Activated T-cell treated with anti-CD3 and anti-CD28 coated beads for 4 hours (primary cell): ENCODE data around the gene KDM2A.
"Not testable (repeated sequence)": the region's sequence is repeated elsewhere in the genome, so short reads cannot be mapped to it uniquely, and the experiment has no call there.

ENCODE experiments used
- DNase-seq: peaks from one replicate; pipeline ENCODE4 v3.0.0-alpha.2; 2020

KDM2A gene

GRCh38 chr11:67239783-67240575 lies 120.9 kb downstream of the KDM2A start:
- DNase-seq: peak; percentile 89

- peak; percentile 58 for DNase-seq
Observed at GRCh38 chr11:67240576-67241389, 121.7 kb downstream of the KDM2A start.

DNA sequence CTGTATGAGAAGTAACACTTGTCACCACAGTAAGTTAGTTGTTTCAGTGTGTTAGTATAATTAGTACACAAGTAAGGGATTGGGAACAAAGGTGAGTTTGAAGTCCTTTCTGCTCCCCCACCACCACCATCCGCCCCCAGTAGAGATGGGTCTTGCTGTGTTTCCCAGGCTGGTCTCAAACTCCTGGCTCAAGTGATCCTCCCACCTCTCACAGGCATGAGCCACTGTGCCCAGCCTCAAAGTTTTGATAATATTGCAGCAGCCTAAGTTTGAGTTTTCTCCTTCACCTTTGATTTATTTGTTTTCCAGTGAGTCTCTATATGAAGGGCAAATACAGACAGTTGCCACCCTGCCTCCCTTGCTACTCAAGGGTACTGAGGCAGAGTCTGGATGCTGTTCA lies 123.5 kb downstream of the KDM2A start:
- DNase-seq: no peak

DNA sequence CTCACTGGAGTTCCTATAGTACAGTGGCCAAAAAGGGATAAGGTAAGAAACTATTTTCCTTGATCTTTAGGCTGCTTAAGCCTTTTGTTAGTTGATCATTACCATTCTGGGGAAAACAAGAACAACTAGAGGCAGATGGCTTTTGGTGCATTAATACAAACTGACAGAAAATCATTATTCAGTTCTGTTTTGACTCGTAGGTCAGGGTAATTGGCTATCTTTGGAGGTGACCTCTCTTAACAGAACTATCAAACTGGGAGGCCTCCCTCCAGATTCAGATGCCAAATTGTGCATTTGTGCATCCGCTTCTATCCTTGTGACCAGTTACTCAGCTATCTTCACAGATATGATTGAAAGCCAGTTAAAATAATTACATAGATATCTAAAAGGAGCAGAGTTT lies 124.0 kb downstream of the KDM2A start:
- DNase-seq: no peak

DNA sequence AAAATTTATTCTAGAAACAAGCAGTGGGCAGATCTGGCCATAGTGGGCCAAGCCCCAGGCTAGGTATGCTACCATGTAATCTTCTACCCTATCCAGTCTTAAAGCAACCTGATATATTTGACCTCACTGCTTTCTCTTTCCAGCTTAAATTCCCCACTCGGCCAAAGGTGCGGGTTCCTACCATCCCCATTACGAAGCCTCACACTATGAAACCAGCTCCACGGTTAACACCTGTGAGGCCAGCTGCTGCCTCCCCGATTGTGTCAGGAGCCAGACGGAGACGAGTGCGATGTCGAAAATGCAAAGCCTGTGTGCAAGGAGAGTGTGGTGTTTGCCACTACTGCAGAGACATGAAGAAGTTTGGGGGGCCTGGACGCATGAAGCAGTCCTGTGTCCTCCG lies 126.0 kb downstream of the KDM2A start:
- no peak for DNase-seq

- DNase-seq: no peak
Observed at GRCh38 chr11:67247946-67248550, 129.0 kb downstream of the KDM2A start.

DNA sequence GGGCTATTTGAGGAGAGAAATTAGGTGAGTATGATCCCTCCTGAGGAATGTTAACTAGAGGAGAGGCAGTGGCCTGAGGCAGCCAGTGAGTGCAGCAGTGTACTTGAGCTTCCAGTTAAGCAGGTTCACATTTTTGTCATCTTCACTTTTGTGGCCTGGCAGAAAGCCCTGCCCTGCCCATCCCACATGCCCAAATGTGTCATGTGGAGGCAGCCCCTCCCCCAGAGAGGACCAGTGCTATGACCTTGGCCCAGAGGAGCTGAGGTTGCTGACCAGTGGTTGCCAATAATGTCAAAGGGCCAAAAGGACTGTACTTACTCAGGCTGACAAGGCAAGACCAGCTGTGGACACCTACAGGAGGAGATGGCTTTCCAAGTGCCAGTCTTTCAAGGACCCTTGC lies 129.6 kb downstream of the KDM2A start:
- no peak for DNase-seq

DNA sequence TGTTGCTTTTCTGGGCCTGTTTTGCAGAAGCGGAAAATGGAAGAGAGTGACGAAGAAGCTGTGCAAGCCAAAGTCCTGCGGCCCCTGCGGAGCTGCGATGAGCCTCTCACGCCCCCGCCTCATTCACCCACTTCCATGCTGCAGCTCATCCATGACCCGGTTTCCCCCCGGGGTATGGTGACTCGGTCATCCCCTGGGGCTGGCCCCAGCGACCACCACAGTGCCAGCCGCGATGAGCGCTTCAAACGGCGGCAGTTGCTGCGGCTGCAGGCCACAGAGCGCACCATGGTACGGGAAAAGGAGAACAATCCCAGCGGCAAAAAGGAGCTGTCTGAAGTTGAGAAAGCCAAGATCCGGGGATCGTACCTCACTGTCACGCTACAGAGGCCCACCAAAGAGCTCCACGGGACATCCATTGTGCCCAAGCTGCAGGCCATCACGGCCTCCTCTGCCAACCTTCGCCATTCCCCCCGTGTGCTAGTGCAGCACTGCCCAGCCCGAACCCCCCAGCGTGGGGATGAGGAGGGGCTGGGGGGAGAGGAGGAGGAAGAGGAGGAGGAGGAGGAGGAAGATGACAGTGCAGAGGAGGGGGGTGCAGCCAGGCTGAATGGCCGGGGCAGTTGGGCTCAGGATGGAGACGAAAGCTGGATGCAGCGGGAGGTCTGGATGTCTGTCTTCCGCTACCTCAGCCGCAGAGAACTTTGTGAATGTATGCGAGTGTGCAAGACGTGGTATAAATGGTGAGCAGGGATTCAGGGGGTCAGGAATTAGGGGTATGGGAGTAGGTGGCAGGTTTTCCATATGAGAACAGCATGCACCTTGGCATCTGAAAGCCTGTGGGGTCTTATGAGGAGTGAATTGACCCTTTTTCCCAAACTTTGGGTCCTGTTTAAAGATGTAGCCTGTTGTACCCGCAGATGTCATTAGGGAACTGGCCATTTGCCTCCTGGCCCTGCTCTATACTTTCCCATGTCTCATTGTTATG lies 131.3 kb downstream of the KDM2A start:
- DNase-seq: no peak

GRCh38 chr11:67251841-67252240 lies 132.8 kb downstream of the KDM2A start:
- DNase-seq: no peak

- DNase-seq: no peak
Observed at GRCh38 chr11:67252831-67253239, 133.8 kb downstream of the KDM2A start.

GRCh38 chr11:67253872-67254624 lies 135.0 kb downstream of the KDM2A start:
- DNase-seq: no peak

DNA sequence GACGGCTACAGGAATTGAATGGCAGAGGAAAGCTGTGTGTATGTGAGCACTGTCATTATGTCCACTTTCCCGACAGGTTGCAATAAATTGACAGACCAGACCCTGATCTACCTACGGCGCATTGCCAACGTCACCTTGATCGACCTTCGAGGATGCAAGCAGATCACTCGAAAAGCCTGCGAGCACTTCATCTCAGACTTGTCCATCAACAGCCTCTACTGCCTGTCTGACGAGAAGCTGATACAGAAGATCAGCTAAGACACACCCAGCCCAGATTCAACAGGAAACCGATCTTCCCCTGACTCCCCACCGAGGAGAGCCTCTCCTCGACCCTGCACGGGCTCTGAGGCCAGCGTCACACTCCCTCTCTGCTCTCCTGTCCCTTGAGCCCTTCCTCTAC lies 135.7 kb downstream of the KDM2A start:
- DNase-seq: no peak

DNA sequence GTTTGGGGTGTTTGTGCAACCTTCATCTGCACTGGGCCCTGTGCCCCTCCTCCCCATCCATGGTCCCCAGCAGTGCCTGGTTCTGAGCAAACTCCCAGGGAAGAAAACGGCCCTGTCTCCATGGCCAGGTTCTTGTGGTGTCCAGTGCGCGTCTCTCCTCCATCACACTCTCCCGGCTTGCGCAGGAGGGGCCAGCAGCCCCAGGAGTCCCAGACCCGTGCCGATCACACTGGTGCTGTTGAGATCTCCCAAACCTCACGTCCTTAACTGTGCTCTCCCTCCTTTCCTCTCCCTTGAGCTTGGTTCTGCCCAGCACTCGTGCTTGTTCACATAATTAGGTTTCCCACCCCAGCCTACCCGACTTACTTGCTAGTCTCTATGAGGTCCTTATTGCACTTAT lies 136.3 kb downstream of the KDM2A start:
- DNase-seq: no peak

- DNase-seq: no peak
Observed at GRCh38 chr11:67255864-67256263, 136.8 kb downstream of the KDM2A start.

DNA sequence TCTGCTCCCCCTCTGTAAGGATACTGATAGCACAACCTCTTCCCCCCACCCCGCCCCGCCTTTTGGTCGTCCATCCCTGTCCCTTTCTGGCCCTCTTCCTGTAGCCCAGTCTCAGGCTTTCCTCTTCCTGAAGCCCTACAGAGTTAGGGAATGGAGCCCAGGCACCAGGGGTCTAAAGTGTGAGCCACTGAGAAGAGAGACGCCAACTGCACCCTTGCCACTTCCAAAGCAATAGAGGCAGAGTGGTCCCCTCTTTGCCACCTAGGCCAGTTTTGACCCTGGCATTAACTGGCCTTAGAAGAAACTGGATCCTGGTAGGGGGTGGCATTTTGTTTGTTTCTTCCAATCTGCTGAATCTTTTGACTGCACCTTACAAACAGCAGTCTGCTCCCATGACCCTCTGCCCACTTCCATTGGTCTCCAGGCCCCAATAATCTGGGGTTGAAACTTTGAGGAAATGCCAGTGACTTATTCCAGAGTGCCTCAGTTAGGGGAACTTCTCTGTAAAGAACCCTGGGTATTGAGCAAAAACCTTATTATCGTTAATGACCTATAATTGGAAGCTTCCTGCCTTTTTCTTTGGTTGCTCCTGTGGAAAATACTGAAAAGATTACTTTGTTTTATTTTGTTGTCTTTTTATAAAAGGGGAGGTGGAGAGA lies 137.5 kb downstream of the KDM2A start:
- DNase-seq: no peak

DNA sequence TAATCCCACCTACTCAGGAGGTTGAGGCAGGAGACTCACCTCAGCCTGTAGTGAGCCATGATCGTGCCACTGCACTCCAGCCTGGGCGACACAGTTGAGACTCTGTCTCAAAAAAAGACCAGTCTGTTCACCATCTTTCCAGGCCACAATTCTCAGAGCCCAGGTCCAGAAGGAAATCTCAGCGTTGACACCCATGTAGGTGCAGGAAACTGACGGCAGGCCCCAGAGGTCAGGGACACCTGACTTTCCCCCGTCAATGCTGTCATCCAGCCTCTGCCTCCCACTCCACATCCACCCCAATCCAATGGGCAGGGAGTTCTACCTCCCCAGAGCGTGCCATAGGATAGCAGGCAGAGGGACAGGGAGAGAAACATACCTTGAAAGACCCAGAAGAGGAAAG lies 141.3 kb downstream of the KDM2A start:
- no peak for DNase-seq

DNA sequence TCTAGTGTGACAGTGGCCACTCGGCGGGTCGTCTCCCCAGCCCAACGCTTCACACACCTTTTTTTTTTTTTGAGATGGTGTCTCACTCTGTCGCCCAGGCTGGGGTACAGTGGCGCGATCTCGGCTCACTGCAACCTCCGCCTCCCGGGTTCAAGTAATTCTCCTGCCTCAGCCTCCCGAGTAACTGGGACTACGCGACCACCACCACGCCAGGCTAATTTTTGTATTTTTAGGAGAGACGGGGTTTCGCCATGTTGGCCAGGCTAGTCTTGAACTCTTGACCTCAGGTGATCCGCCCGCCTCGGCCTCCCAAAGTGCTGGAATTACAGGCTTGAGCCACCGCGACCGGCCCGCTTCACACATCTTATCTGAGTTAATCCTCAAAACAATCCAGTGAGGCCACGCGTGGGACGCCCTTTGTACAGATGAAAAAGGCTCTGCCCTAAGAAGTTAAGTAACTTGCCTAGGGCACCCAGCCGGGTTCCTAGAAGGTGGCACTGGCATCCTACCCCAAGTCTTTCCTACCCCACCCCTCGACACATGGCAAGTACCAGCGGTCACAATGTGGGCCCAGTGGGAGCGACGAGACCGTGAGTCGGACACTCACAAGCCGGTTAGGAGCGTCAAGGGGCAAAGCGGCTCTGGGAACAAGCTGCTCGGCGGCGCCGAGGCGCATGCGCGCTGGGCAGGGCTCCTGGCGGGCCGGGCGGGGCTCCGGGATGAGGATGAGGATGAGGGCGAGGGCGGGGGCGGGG lies 142.0 kb downstream of the KDM2A start:
- not testable (repeated sequence) for DNase-seq

- no peak for DNase-seq
Observed at GRCh38 chr11:67261640-67261945, 142.5 kb downstream of the KDM2A start.

DNA sequence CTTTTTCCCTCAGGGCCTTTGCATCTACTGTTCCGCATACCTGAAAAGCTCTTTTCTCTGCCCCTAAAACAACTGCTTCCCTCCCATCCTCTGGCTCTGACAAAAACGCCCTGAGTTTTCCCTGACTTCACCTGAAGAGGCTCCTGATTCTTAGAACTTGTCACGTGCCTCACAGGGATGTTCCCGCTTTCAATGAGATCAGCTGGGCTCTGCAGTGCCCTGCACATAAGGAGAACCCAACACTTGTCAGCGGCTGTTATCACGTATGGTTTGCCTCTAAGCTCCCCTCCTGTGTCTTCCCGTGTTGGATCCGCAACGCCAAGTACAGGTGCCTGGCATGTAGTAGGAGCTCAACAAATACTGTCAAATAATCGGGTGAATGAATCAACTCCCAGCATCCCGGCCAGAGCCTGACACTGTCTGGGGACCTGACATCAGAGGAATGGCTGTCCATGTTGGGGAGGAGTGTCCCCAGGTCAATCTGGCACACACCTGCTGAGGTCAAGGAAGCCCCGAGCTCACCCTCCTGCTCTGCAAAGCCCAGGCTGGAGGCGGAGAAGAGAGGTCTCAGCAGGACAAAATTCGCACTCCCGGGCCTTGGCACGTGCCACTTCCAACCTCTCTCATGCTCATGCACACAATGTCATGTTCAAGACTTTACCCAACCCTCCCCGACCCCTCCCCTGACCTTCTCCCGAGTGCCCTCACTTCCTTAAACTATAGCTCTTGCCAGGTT lies 143.1 kb downstream of the KDM2A start:
- no peak for DNase-seq
